Effector CD4-positive, alpha-beta T cell (primary cell): ENCODE data around the gene IAH1.
"Not testable (repeated sequence)": the region's sequence is repeated elsewhere in the genome, so short reads cannot be mapped to it uniquely, and the experiment has no call there.

Experiments
- DNase-seq: peaks from one replicate; pipeline ENCODE4 v3.0.0-alpha.2; 2020

The IAH1 gene

GRCh38 chr2:9473308-9473984 is 905 bp upstream of the IAH1 start:
- no peak for DNase-seq

GRCh38 chr2:9473985-9474360 is 378 bp upstream of the IAH1 start:
- DNase-seq: peak; percentile 58

- DNase-seq: no peak
Measured at GRCh38 chr2:9477914-9478313, 3.6 kb downstream of the IAH1 start.

GRCh38 chr2:9478526-9478925 is 4.2 kb downstream of the IAH1 start:
- no peak for DNase-seq

- DNase-seq: no peak
Measured at GRCh38 chr2:9480157-9480556, 5.8 kb downstream of the IAH1 start.

- no peak for DNase-seq
Measured at GRCh38 chr2:9483107-9483506, 8.8 kb downstream of the IAH1 start.

- no peak for DNase-seq
Measured at GRCh38 chr2:9484533-9484932, 10.2 kb downstream of the IAH1 start.

GRCh38 chr2:9488583-9489547 is 14.5 kb downstream of the IAH1 start:
- no peak for DNase-seq

GRCh38 chr2:9490789-9491188 is 16.4 kb downstream of the IAH1 start:
- DNase-seq: no peak

- DNase-seq: no peak
Measured at GRCh38 chr2:9492927-9493326, 18.6 kb downstream of the IAH1 start.

- no peak for DNase-seq
Measured at GRCh38 chr2:9493478-9493877, 19.1 kb downstream of the IAH1 start.

- DNase-seq: no peak
Measured at GRCh38 chr2:9494081-9494480, 19.7 kb downstream of the IAH1 start.

- no peak for DNase-seq
Measured at GRCh38 chr2:9497017-9497416, 22.7 kb downstream of the IAH1 start.

GRCh38 chr2:9498210-9498609 is 23.9 kb downstream of the IAH1 start:
- DNase-seq: no peak

GRCh38 chr2:9508931-9509330 is 34.6 kb downstream of the IAH1 start:
- no peak for DNase-seq

- not testable (repeated sequence) for DNase-seq
Measured at GRCh38 chr2:9513946-9514345, 39.6 kb downstream of the IAH1 start.

- no peak for DNase-seq
Measured at GRCh38 chr2:9517118-9517782, 42.9 kb downstream of the IAH1 start.

- no peak for DNase-seq
Measured at GRCh38 chr2:9518163-9518562, 43.8 kb downstream of the IAH1 start.

GRCh38 chr2:9518780-9519179 is 44.4 kb downstream of the IAH1 start:
- no peak for DNase-seq

- no peak for DNase-seq
Measured at GRCh38 chr2:9519250-9519649, 44.9 kb downstream of the IAH1 start.

GRCh38 chr2:9524291-9524690 is 49.9 kb downstream of the IAH1 start:
- DNase-seq: no peak

- DNase-seq: no peak
Measured at GRCh38 chr2:9525266-9525665, 50.9 kb downstream of the IAH1 start.

- DNase-seq: no peak
Measured at GRCh38 chr2:9527995-9528787, 53.8 kb downstream of the IAH1 start.
